ENCODE data around the gene AGPAT4.

- TF ChIP-seq CTCF (IDR thresholded peaks at IDR 0.05) (no peak), EP300 (IDR thresholded peaks at IDR 0.05) (no peak), MAZ (IDR thresholded peaks at IDR 0.05; ENCODE audit: borderline replicate concordance, low read depth, low read length) (no peak), POLR2AphosphoS2 (conservative IDR thresholded peaks at IDR 0.05; ENCODE audit: low read length) (no peak)
- TF ChIP-seq, protein P1, sequence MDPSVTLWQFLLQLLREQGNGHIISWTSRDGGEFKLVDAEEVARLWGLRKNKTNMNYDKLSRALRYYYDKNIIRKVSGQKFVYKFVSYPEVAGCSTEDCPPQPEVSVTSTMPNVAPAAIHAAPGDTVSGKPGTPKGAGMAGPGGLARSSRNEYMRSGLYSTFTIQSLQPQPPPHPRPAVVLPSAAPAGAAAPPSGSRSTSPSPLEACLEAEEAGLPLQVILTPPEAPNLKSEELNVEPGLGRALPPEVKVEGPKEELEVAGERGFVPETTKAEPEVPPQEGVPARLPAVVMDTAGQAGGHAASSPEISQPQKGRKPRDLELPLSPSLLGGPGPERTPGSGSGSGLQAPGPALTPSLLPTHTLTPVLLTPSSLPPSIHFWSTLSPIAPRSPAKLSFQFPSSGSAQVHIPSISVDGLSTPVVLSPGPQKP (IDR thresholded peaks at IDR 0.05; ENCODE audit: low read depth, low read length): no peak
These were observed at the start of gene AGPAT4 for GRCh38 chr6:161273752-161274487.

Measured in A549 (cell line).